GM21423 (cell line): Measurements from ENCODE around the gene PEX1.
A peak's percentile ranks its signal among the peaks of the same experiment; 100 is the strongest.
"Not testable (repeated sequence)": the region's sequence is repeated elsewhere in the genome, so short reads cannot be mapped to it uniquely, and the experiment has no call there.

ENCODE experiments used
- ATAC-seq: cut with Tn5 transposase; IDR thresholded peaks from one replicate; pipeline ENCODE4 v1.9.1; 2021; ENCODE audit warnings: mild to moderate bottlenecking, moderate library complexity; ENCODE audit not compliant: unreplicated experiment

PEX1 gene

DNA sequence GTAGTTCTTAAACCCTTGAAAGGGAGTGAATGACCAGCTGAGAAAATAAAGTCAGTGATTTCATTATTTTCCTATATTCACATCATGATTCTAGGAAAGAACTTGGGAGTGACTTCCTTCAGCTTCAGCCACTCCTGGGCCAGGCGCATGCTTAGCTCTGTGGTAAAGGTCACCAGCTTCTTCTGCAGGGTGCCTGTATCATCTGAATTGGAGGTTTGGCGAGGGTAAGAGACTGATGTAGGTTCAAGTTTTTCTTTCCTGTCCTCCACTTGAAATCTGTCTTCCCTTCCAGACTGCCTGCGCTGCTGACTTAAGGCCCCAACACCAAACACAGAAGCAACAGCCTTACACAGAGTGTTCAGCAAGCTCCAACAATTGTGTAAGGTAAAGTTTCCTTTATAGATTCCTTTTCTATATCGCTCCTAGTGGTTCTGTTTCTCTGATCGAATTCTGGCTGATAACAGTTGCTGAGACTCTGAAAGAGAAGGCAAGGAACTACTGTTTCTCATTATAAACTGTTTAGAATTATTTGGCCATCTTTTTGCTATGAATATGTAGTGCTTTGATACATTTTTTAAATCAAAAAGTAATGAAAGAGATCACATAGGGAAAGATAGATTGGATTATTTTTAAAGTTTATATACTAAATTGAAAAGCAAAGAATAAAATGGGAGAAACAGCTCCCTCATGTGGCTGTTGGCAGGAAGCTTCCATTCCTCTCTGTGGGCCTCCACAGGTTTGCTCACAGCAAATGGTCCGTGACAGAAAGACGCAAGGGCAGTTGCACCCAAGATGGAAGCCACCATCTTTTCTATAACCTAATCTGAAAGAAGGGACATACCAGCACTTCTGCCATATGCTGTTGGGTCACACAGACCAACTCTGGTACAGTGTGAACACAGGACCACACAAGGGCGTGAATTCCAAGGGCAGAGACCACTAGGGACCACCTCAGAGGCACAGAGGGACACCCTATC is 67.0 kb downstream of the PEX1 start:
- ATAC-seq, result peak; percentile 65

DNA sequence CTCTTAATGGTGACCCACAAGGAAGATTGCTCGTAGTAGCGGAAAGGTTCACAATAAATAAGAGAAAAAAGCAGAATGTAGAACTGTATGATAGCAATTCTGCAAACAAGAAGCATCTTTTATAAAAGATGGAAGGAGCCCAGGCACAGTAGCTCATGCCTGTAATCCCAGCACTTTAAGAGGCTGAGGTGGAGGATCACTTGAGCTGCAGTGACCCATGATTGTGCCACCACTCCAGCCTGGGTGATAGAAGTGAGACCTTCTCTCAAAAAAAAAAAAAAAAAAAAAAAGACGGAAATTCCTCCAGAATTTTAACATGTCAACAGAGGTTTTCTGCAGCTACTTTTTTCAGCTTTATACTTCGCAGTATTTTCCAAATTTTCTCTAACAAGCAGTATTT is 67.8 kb downstream of the PEX1 start:
- ATAC-seq, result no peak

DNA sequence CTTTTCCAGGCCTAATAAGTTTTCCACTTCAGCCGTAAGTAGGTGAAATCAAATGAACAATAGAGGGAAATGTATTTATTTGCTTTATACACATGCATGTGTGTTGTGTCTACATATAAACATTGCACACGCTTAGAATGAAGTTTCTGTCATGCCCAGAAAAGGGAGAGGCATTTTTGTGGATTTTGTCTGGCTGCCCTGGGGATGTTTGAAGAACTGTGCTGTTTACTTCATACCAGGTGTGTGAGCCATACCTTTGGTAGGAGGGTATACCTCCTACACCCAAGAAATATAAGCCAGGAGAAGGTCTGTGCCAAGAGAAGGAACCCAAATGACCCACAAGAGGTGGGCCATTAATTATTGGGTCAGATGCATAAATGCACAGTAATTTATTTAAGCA is 68.2 kb downstream of the PEX1 start:
- no peak for ATAC-seq

DNA sequence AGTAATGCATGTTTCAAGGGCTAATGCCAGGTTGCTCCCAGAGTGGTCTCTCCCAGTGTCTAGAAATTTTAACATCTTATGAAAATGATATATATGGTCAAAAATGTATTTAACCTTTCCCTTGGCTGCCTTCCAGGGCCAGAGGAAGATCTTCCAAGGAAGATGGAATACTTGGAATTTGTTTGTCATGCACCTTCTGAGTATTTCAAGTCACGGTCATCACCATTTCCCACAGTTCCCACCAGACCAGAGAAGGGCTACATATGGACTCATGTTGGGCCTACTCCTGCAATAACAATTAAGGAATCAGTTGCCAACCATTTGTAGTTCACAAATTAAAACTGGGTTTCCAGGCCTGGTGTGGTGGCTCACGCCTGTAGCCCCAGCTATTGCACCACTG is 72.1 kb downstream of the PEX1 start:
- no peak for ATAC-seq

DNA sequence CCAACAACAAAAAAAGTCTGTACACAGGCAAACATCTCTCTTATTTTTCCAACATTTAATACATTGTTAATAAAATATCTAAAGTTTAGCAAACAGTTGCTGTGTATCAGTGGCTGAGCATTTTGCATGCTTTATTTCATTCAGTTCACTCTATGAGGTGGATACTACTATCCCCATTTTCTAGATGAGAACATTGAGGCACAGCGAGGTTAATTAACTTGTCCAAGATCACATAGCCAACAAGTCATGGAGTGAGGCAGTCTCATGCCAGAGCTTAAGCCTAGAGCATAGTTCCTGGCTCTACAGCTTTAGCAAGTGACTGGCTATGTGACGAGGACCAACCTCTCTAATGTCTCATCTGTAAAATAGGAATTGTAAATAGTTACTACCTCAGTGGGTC is 76.7 kb downstream of the PEX1 start:
- ATAC-seq, result no peak

DNA sequence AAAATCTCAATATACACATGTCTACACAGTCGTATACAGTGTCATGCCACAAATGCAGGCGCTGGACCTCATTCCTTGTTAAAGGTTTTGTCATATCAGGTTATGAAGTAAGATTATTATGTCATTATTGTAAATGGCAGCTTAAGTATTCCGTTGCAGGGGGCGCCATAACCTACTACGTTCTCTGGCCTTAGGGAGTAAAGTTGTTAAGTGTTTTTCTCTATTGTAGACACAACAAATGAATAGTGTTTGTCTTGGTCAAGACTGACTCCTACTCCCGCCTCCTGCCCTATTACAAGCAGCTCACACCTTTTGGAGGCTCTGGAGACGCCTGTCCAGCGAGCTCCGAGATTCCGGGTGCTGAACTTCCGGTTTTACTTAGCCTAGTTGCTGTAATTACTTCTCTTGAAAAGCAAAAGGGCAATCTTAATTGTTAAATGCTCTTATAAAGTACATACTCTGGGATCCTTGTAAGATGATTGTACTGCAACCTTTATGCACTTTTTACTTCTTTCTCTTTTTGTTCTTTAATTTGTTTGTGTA is 80.0 kb downstream of the PEX1 start:
- peak; percentile 29 for ATAC-seq

DNA sequence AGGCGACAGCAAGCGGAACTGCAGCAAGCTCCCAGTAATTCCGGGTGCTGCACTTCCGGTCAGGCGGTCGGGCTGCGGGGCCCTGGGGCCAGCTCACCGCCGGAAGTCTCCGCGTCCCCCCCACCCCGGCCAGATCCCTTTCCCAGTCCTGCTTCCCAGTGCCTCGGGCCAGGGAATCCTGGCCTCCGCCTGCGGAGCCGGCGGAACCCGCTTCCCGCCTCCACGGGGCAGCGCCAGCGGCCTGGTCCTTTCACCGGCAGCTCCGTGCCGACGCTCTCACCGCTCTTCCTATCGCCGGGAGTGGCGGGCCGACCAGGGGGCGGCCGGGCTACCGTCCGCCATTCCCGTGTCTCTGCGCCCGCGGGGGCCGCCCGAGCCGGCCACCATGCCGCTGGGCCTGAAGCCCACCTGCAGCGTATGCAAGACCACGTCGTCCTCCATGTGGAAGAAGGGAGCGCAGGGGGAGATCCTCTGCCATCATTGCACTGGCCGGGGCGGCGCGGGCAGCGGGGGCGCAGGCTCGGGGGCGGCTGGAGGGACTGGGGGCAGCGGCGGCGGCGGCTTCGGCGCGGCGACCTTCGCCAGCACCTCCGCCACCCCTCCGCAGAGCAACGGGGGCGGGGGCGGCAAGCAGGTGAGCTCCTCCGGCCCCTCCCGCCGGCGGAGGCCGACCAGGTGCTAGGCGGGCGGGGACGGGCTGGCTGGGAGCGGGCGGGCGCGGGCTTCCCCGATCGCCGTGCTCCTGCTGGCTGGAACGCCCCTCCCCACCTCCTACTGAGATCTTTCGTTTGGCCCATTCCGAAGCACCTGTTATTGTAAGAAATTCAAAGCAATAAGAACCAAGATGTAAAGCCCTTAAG is 80.7 kb downstream of the PEX1 start, which contains the start of gene GATAD1:
TSS of gene GATAD1 (plus strand) at position 138 of the 860 bp plus-strand sequence. CDS start at position 386, 248 bp downstream.
- ATAC-seq, result peak; percentile 93

DNA sequence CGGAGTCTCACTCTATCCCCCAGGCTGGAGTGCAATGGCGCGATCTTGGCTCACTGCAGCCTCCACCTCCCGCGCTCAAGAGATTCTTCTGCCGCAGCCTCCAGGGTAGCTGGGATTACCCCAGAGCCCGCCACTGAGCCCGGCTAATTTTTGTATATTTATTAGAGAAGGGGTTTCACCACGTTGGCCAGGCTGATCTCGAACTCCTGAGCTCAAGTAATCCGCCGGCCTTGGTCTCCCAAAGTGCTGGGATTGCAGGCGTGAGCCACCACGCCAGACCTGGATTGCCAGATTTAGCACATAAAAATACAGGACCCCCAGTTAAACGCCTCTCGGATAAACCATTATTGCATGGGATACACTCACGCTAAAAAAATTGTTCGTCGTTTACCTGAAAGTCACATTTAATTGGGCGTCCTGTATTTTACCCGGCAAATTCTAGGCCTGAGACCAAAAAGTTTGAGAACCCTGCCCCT is 81.4 kb downstream of the PEX1 start:
- ATAC-seq, result no peak

DNA sequence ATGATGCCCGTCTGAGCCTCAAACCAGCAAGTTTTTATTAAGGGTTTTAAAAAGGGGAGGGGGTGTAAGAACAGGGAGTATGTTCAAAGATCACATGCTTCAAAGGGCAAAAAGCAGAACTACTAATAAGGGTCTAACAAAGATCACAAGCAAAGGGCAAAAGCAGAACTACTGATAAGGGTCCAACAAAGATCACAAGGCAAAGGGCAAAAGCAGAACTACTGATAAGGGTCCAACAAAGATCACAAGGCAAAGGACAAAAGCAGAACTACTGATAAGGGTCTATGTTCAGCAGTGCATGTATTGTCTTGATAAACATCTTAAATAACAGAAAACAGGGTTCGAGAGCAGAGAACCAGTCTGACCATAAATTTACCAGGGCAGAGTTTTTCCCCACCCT is 85.6 kb downstream of the PEX1 start:
- ATAC-seq, result not testable (repeated sequence)

DNA sequence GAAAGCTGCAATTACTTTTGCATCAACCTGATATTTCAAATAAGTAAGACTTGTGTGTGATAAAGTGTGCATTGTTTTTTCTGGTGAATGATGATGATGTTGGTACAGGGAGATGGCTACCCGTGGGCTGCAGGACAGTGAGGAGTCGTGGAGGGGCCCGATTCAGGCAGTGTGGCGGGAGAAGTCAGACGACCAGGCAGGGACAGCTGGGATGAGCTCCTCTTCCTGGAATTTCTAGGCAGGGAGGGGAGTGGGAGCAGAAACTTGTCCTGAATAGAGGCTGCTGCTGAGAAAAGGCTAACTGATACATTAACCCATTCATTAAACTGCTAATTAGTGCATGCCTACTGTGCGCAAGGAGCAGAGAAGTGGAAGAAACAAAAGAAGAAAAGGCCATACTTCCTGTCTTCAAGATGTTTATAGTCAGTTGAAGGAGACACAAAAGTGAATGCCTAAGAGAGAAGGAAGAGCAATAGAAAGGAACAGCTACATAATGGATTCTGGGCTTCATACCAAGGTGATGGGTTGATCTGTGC is 90.3 kb downstream of the PEX1 start:
- ATAC-seq, result no peak
